ENCODE data around the gene STK17A.

DNA sequence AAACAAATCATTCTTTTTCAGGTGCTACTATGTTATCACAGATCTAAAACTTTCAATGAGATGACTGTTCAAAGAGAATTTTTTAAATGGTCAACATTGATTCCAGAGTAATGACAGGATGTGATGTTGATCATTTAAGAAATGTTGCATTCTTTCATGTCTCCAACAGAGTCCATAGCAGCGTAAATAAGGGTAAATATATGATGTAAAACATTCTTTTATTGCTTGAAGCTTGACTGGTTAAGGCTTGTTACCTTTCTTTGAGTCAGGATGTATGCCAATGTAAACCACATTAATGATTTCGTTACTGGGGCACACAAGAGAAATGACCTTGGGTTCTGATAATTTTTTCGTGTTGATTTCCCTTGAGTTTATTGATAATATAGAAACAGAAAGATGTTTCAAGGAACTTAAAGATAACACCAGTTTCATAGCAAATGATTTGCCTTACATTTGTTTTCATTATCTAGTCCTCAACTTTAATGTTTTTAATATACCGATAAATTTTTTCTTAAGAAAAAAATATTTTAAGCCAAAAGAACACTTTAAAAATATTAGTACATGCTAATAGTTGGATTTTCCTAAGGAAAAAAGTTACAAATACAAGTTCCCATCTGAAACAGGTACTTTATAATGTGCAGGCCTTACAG lies 3.5 kb downstream of the STK17A start:
- TF ChIP-seq EZH2 (IDR thresholded peaks at IDR 0.05) (no peak), POLR2AphosphoS5 (IDR thresholded peaks at IDR 0.05; ENCODE audit: borderline replicate concordance, low read depth, low read length) (no peak), FOXP2 (optimal IDR thresholded peaks at IDR 0.05; ENCODE audit: control extremely low read depth, extremely low read length, insufficient read depth) (no peak)

Data from SK-N-MC (cell line).